GM18873 (cell line): ENCODE data around the gene EPHA3.

Source experiments
- ATAC-seq: cut with Tn5 transposase; IDR thresholded peaks from one replicate; pipeline ENCODE4 v1.9.1; 2021; ENCODE audit warnings: mild to moderate bottlenecking, moderate library complexity, moderate number of reproducible peaks; ENCODE audit not compliant: unreplicated experiment, low FRiP score

EPHA3 gene

GRCh38 chr3:89278302-89279025 lies 171.0 kb downstream of the EPHA3 start:
- no peak for ATAC-seq

- ATAC-seq, result no peak
Measured at GRCh38 chr3:89280301-89280700, 172.9 kb downstream of the EPHA3 start.

- ATAC-seq, result no peak
Measured at GRCh38 chr3:89280822-89281365, 173.5 kb downstream of the EPHA3 start.

GRCh38 chr3:89287902-89288508 lies 180.6 kb downstream of the EPHA3 start:
- ATAC-seq, result no peak

- no peak for ATAC-seq
Measured at GRCh38 chr3:89289574-89290190, 182.3 kb downstream of the EPHA3 start.

- no peak for ATAC-seq
Measured at GRCh38 chr3:89297199-89297598, 189.8 kb downstream of the EPHA3 start.

GRCh38 chr3:89300526-89300925 lies 193.1 kb downstream of the EPHA3 start:
- ATAC-seq, result no peak

GRCh38 chr3:89300981-89301380 lies 193.6 kb downstream of the EPHA3 start:
- ATAC-seq, result no peak

GRCh38 chr3:89303701-89304100 lies 196.3 kb downstream of the EPHA3 start:
- no peak for ATAC-seq

- no peak for ATAC-seq
Measured at GRCh38 chr3:89306540-89306939, 199.1 kb downstream of the EPHA3 start.

- no peak for ATAC-seq
Measured at GRCh38 chr3:89311581-89311980, 204.2 kb downstream of the EPHA3 start.

- ATAC-seq, result no peak
Measured at GRCh38 chr3:89312141-89312540, 204.7 kb downstream of the EPHA3 start.

GRCh38 chr3:89314454-89315098 lies 207.2 kb downstream of the EPHA3 start:
- no peak for ATAC-seq

GRCh38 chr3:89315750-89316470 lies 208.5 kb downstream of the EPHA3 start:
- ATAC-seq, result no peak

- ATAC-seq, result no peak
Measured at GRCh38 chr3:89320186-89320585, 212.8 kb downstream of the EPHA3 start.

- no peak for ATAC-seq
Measured at GRCh38 chr3:89326997-89327396, 219.6 kb downstream of the EPHA3 start.

- no peak for ATAC-seq
Measured at GRCh38 chr3:89332386-89332785, 225.0 kb downstream of the EPHA3 start.

- no peak for ATAC-seq
Measured at GRCh38 chr3:89332793-89333192, 225.4 kb downstream of the EPHA3 start.

- ATAC-seq, result no peak
Measured at GRCh38 chr3:89335693-89336092, 228.3 kb downstream of the EPHA3 start.

GRCh38 chr3:89340408-89340807 lies 233.0 kb downstream of the EPHA3 start:
- ATAC-seq, result no peak
